Measurements from ENCODE around the gene FANCC. TPM values are rescaled to one million over a fixed set of nuclear protein-coding genes. Genes with fewer than 3 reads are reported as not detected.

FANCC gene
- total and polyA plus RNA-seq, 2 of the 13 experiments (the other 11 are each of a cell fraction or from before 2014, with no cell fraction given), result 7.4 to 8.6 TPM

- no peak for DNase-seq (ENCODE audit: low spot score)
- no TSS peak for BruUV-seq (replicated peaks)
- Histone ChIP-seq H3K36me3 (replicated peaks in 1 of 2; ENCODE audit: control insufficient read depth in 1 of 2, insufficient read depth in 2 of 2, low read length in 2 of 2) (no peaks in the 10 kb centered on the region), H2AFZ (ENCODE audit: low read length) (no peak overlapping the region), H3K9ac (ENCODE audit: insufficient read depth, low read depth, low read length) (no peak overlapping the region), H3K27ac (ENCODE audit: extremely low read length, insufficient read depth, low read length) (no peak overlapping the region), H3K4me2 (ENCODE audit: low read depth, low read length) (no peak overlapping the region), H3K79me2 (ENCODE audit: insufficient read depth, low read length) (no peaks in the 10 kb centered on the region), H3K4me1 (ENCODE audit: insufficient read depth, low read length) (peaks cover 14% of the 10 kb centered on the region), H3K9me3 (ENCODE audit: low read length) (no peaks in the 10 kb centered on the region), H3K27me3 (ENCODE audit: control insufficient read depth in 1 of 2, insufficient read depth in 2 of 2, low read length in 2 of 2) (no peaks in the 10 kb centered on the region), H4K20me1 (ENCODE audit: insufficient read depth, low read length) (no peaks in the 10 kb centered on the region), H3K4me3 (replicated peaks in 1 of 3; ENCODE audit: insufficient read depth in 1 of 3, low read depth in 2 of 3, low read length in 3 of 3) (no peak overlapping the region)
- intact Hi-C loops (cut with micrococcal nuclease; ENCODE audit: unreplicated experiment), result no loop called here
- TF ChIP-seq ZSCAN31 (CRISPR knock-in tag; IDR thresholded peaks at IDR 0.05; ENCODE audit: low read depth) (no peak), THYN1 (CRISPR knock-in tag; IDR thresholded peaks at IDR 0.05; ENCODE audit: borderline replicate concordance, low read depth) (no peak), ATF7-NPFF (CRISPR knock-in tag; IDR thresholded peaks at IDR 0.05; ENCODE audit: low read depth) (no peak), ZNF317 (CRISPR knock-in tag; IDR thresholded peaks at IDR 0.05) (no peak), THAP7 (CRISPR knock-in tag; IDR thresholded peaks at IDR 0.05) (no peak), ZNF883 (CRISPR knock-in tag; IDR thresholded peaks at IDR 0.05; ENCODE audit: not compliant biosample characterization) (no peak), RAD21 (CRISPR knock-in tag; IDR thresholded peaks at IDR 0.05) (no peak)
- TF ChIP-seq, protein P1, sequence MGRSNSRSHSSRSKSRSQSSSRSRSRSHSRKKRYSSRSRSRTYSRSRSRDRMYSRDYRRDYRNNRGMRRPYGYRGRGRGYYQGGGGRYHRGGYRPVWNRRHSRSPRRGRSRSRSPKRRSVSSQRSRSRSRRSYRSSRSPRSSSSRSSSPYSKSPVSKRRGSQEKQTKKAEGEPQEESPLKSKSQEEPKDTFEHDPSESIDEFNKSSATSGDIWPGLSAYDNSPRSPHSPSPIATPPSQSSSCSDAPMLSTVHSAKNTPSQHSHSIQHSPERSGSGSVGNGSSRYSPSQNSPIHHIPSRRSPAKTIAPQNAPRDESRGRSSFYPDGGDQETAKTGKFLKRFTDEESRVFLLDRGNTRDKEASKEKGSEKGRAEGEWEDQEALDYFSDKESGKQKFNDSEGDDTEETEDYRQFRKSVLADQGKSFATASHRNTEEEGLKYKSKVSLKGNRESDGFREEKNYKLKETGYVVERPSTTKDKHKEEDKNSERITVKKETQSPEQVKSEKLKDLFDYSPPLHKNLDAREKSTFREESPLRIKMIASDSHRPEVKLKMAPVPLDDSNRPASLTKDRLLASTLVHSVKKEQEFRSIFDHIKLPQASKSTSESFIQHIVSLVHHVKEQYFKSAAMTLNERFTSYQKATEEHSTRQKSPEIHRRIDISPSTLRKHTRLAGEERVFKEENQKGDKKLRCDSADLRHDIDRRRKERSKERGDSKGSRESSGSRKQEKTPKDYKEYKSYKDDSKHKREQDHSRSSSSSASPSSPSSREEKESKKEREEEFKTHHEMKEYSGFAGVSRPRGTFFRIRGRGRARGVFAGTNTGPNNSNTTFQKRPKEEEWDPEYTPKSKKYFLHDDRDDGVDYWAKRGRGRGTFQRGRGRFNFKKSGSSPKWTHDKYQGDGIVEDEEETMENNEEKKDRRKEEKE (IDR thresholded peaks at IDR 0.05), result no peak
- TF ChIP-seq, protein P2, sequence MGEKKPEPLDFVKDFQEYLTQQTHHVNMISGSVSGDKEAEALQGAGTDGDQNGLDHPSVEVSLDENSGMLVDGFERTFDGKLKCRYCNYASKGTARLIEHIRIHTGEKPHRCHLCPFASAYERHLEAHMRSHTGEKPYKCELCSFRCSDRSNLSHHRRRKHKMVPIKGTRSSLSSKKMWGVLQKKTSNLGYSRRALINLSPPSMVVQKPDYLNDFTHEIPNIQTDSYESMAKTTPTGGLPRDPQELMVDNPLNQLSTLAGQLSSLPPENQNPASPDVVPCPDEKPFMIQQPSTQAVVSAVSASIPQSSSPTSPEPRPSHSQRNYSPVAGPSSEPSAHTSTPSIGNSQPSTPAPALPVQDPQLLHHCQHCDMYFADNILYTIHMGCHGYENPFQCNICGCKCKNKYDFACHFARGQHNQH (CRISPR knock-in tag; IDR thresholded peaks at IDR 0.05), result no peak
- TF ChIP-seq, protein P3, sequence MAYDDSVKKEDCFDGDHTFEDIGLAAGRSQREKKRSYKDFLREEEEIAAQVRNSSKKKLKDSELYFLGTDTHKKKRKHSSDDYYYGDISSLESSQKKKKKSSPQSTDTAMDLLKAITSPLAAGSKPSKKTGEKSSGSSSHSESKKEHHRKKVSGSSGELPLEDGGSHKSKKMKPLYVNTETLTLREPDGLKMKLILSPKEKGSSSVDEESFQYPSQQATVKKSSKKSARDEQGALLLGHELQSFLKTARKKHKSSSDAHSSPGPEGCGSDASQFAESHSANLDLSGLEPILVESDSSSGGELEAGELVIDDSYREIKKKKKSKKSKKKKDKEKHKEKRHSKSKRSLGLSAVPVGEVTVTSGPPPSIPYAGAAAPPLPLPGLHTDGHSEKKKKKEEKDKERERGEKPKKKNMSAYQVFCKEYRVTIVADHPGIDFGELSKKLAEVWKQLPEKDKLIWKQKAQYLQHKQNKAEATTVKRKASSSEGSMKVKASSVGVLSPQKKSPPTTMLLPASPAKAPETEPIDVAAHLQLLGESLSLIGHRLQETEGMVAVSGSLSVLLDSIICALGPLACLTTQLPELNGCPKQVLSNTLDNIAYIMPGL (CRISPR knock-in tag; IDR thresholded peaks at IDR 0.05; ENCODE audit: borderline replicate concordance in 1 of 2, low read depth in 1 of 2), result no peak
- no peak for ATAC-seq
- 85% methylated on average over 8 of the region's 8 CpGs for WGBS (ENCODE audit: low lambda C conversion rate)
- CTCF ChIA-PET (ENCODE audit: low intra/inter-chr PET ratio, low total read pairs), result no interaction called here
- in situ Hi-C loops (cut with HindIII; ENCODE audit: extremely low pct_ligation_motif_present, low pct_unique_long_range_greater_than_20kb), result no loop called here
- FAIRE-seq, result no peak
- POLR2A ChIA-PET, result no interaction called here
These were observed 39.8 kb upstream of the FANCC start for GRCh38 chr9:95357316-95357715.
